ENCODE results near the gene MCM3AP.

Gene MCM3AP

GRCh38 chr21:46254208-46254975 is 31.0 kb downstream of the MCM3AP start:
- Mint-ChIP-seq H3K4me1 (peaks cover 15% of the 10 kb centered on the region), H3K4me3 (no peak overlapping the region), H3K36me3 (ENCODE audit: low read depth) (peaks cover 84% of the 10 kb centered on the region), H3K27me3 (ENCODE audit: low read depth, poor library complexity) (peaks cover 4% of the 10 kb centered on the region), H3K27ac (peak overlapping the region; percentile 89), H3K9me3 (no peaks in the 10 kb centered on the region)
- DNase-seq: no peak
- no peak for TF ChIP-seq CTCF (IDR thresholded peaks at IDR 0.05)

- no peaks in the 10 kb centered on the region for H3K9me3 Mint-ChIP-seq
- H3K27ac Mint-ChIP-seq: peak overlapping the region; percentile 89
- no peak for DNase-seq
- peaks cover 15% of the 10 kb centered on the region for H3K4me1 Mint-ChIP-seq
- no peak for TF ChIP-seq CTCF (IDR thresholded peaks at IDR 0.05)
- peaks cover 82% of the 10 kb centered on the region for H3K36me3 Mint-ChIP-seq (ENCODE audit: low read depth)
- H3K27me3 Mint-ChIP-seq (ENCODE audit: low read depth, poor library complexity): peaks cover 4% of the 10 kb centered on the region
- no peak overlapping the region for H3K4me3 Mint-ChIP-seq
Measured at GRCh38 chr21:46253610-46254124, 31.7 kb downstream of the MCM3AP start.

GRCh38 chr21:46252840-46253239 is 32.6 kb downstream of the MCM3AP start:
- peaks cover 15% of the 10 kb centered on the region for H3K4me1 Mint-ChIP-seq
- DNase-seq: no peak
- H3K9me3 Mint-ChIP-seq: no peaks in the 10 kb centered on the region
- H3K4me3 Mint-ChIP-seq: no peak overlapping the region
- no peak overlapping the region for H3K27ac Mint-ChIP-seq
- peaks cover 4% of the 10 kb centered on the region for H3K27me3 Mint-ChIP-seq (ENCODE audit: low read depth, poor library complexity)
- TF ChIP-seq CTCF (IDR thresholded peaks at IDR 0.05): no peak
- peaks cover 79% of the 10 kb centered on the region for H3K36me3 Mint-ChIP-seq (ENCODE audit: low read depth)

GRCh38 chr21:46250146-46250725 is 35.2 kb downstream of the MCM3AP start:
- Mint-ChIP-seq H3K36me3 (ENCODE audit: low read depth) (peaks cover 76% of the 10 kb centered on the region), H3K4me1 (peaks cover 15% of the 10 kb centered on the region)
- no peak for DNase-seq

GRCh38 chr21:46248827-46249226 is 36.6 kb downstream of the MCM3AP start:
- no peak for TF ChIP-seq CTCF (IDR thresholded peaks at IDR 0.05)
- peaks cover 7% of the 10 kb centered on the region for H3K4me1 Mint-ChIP-seq
- no peak for DNase-seq
- H3K4me3 Mint-ChIP-seq: no peak overlapping the region
- H3K9me3 Mint-ChIP-seq: no peaks in the 10 kb centered on the region
- peak overlapping the region; percentile 78 for H3K27ac Mint-ChIP-seq
- H3K36me3 Mint-ChIP-seq (ENCODE audit: low read depth): peaks cover 66% of the 10 kb centered on the region
- peaks cover 1% of the 10 kb centered on the region for H3K27me3 Mint-ChIP-seq (ENCODE audit: low read depth, poor library complexity)

More at GRCh38 chr21:46250146-46250725, 35.2 kb downstream of the MCM3AP start:
- H3K27ac Mint-ChIP-seq: peak overlapping the region; percentile 78
- H3K9me3 Mint-ChIP-seq: no peaks in the 10 kb centered on the region
- no peak overlapping the region for H3K4me3 Mint-ChIP-seq
- H3K27me3 Mint-ChIP-seq (ENCODE audit: low read depth, poor library complexity): peaks cover 4% of the 10 kb centered on the region
- no peak for TF ChIP-seq CTCF (IDR thresholded peaks at IDR 0.05)

All from nephron progenitor cell (in vitro differentiated cells).